SK-N-MC (cell line): Measurements from ENCODE around the gene PPIC.
"Not testable (repeated sequence)": the region's sequence is repeated elsewhere in the genome, so short reads cannot be mapped to it uniquely, and the experiment has no call there.

Experiments used
- DNase-seq: peaks from one replicate; pipeline ENCODE4 v3.0.0-alpha.2; 2011; ENCODE audit warnings: low read depth, low spot score
- H3K27ac ChIP-seq: fragments of 200-600 bp; sonication (generic); 2 replicates; pipeline ENCODE4 v1.5.1; 2016; ENCODE audit warnings: mixed run types
- H3K36me3 ChIP-seq: fragments of 200-600 bp; sonication (generic); 2 replicates; pipeline ENCODE4 v1.6.1; 2017; ENCODE audit warnings: antibody characterized with exemption, low read length, mixed read lengths; ENCODE audit not compliant: insufficient read depth
- H3K4me3 ChIP-seq: fragments of 200-600 bp; sonication (generic); 2 replicates; pipeline ENCODE4 v1.5.1; 2016
- H3K9ac ChIP-seq: fragments of 200-600 bp; sonication (generic); 2 replicates; pipeline ENCODE4 v1.8.0; 2017; ENCODE audit warnings: mixed run types, mixed read lengths; ENCODE audit not compliant: insufficient read length
- H3K9me3 ChIP-seq: fragments of 200-600 bp; sonication (generic); 2 replicates; pipeline ENCODE4 v1.6.1; 2017; ENCODE audit warnings: low read depth, mild to moderate bottlenecking, antibody characterized with exemption, low read length, moderate library complexity, mixed read lengths
- EZH2 ChIP-seq: fragments of 200-600 bp; sonication (generic); IDR thresholded peaks from one replicate; pipeline ENCODE4 v1.6.1; 2017; ENCODE audit warnings: antibody characterized with exemption
- FOXP2 ChIP-seq: optimal IDR thresholded peaks from 2 replicates; pipeline ENCODE3; 2011; ENCODE audit warnings: mild to moderate bottlenecking, moderate library complexity; ENCODE audit not compliant: insufficient read depth; ENCODE audit errors: extremely low read length, control extremely low read depth
- POLR2AphosphoS5 ChIP-seq: IDR thresholded peaks from 2 replicates; pipeline ENCODE4 v1.6.1; 2012; ENCODE audit warnings: mild to moderate bottlenecking, low read depth, low read length, borderline replicate concordance

Gene PPIC

DNA sequence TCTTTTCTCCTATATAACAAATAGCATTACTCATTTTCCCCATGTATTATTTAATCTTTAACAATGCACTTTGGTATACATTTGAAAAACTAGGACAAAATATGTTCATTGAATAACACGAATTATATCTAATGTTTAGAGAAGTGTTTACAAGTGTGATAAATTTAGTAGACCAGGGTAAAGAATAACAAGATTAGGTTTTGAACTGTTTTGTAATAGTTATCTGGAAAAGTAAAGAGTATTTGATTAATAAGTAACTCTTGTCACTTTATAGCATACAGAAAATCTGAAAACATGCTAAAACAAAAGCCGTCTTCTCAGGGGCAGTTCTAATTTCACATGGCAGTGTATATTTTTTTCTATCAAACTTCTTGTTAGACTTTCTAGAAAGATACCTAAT, 58.5 kb downstream of the PPIC start:
- no peaks in the 10 kb centered on the region for H3K36me3 ChIP-seq
- H3K9me3 ChIP-seq = no peaks in the 10 kb centered on the region
- no peak overlapping the region for H3K27ac ChIP-seq
- no peak overlapping the region for H3K4me3 ChIP-seq
- TF ChIP-seq EZH2 (no peak), POLR2AphosphoS5 (no peak)
- DNase-seq = no peak
- H3K9ac ChIP-seq = no peak overlapping the region

DNA sequence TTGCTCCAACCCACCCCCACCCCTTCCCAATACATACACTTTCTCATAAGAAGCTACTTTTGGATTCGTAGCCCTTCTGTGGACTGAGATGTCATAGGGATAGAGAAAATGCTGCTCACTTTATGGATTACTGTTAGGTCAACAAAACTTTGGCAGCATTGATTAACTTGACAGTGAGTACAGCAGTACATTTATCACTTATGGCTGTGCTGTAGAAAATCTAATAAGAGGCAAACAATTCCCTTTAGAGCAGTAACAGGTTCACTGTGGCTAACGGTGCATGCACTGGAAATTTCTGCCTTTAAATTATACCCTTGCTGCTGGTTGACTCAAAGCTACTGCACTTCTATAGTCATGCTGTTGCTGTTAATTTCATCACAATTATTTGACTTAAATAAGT, 59.2 kb downstream of the PPIC start:
- no peaks in the 10 kb centered on the region for H3K9me3 ChIP-seq
- no peak overlapping the region for H3K27ac ChIP-seq
- H3K9ac ChIP-seq = no peak overlapping the region
- no peak for TF ChIP-seq EZH2
- no peak for TF ChIP-seq FOXP2
- TF ChIP-seq POLR2AphosphoS5 = no peak
- DNase-seq = no peak
- H3K4me3 ChIP-seq = no peak overlapping the region
- no peaks in the 10 kb centered on the region for H3K36me3 ChIP-seq

DNA sequence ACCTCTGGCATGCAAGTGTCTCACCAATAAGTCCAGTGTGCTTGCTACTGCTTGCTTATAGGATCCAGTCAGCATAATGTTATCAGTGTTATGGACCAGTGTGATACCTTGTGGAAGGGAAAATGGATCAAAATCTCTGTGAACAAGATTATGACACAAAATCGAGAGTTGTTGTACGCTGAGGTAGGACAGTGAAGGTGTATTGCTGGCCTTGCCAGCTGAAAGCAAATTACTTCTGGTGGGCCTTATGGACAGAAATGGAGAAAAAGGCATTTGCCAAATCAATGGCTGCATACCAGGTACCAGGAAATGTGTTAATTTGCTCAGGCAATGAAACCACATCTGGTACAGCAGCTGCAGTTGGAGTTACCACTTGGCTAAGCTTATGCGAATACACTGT, 62.3 kb downstream of the PPIC start:
- not testable (repeated sequence) for H3K4me3 ChIP-seq, DNase-seq, H3K27ac ChIP-seq, H3K9me3 ChIP-seq, H3K9ac ChIP-seq, H3K36me3 ChIP-seq

DNA sequence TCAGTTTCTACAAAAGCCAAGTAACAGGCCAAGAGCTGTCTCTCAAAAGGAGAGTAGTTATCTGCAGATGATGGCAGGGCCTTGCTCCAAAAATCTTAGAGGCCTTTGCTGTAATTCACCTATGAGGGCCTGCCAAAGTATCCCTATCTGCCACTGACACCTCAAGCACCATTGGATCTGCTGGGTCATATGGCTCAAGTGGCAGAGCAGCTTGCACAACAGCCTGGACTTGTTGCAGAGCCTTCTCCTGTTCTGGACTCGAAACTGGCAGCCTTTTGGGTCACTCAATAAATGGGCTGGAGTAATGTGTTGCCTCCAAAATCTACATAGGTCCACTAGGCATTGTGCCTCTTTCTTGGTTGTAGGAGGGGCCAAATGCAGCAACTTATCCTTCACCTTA, 62.8 kb downstream of the PPIC start:
- H3K36me3 ChIP-seq, H3K27ac ChIP-seq, H3K4me3 ChIP-seq, DNase-seq, H3K9me3 ChIP-seq, H3K9ac ChIP-seq: not testable (repeated sequence)
